GM19467 (cell line): Measurements from ENCODE around the gene KIF26A.

Source experiments
- ATAC-seq: cut with Tn5 transposase; IDR thresholded peaks from one replicate; pipeline ENCODE4 v1.9.1; 2021; ENCODE audit warnings: mild to moderate bottlenecking, moderate library complexity; ENCODE audit not compliant: unreplicated experiment

Gene KIF26A

DNA sequence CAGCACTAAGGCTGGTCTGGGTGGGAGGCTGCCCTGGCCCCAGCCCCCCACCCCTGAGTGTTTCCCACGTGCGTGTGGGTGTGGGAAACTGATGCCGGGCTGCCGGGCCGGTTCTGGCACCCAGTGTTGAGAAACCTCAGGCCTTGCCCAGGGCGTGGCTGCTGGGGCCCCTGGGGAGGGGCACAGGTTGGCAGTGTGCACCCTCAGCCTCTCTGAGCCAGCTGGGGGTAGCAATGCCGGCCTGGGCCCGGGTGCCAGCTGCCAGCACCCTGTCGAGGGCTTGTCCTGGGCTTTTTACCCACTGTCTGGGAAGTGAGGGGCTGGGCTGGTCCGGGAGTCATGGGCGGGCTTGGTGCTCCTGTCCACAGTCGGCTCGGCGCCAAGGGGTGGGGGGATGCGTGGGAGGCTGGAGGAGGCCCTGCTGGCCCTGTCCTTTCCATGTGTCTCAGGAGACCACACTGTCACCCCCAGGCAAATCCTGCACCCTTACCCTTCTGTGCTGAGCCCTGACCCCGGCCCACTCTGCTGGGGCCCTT lies 37.2 kb upstream of the KIF26A start:
- no peak for ATAC-seq

DNA sequence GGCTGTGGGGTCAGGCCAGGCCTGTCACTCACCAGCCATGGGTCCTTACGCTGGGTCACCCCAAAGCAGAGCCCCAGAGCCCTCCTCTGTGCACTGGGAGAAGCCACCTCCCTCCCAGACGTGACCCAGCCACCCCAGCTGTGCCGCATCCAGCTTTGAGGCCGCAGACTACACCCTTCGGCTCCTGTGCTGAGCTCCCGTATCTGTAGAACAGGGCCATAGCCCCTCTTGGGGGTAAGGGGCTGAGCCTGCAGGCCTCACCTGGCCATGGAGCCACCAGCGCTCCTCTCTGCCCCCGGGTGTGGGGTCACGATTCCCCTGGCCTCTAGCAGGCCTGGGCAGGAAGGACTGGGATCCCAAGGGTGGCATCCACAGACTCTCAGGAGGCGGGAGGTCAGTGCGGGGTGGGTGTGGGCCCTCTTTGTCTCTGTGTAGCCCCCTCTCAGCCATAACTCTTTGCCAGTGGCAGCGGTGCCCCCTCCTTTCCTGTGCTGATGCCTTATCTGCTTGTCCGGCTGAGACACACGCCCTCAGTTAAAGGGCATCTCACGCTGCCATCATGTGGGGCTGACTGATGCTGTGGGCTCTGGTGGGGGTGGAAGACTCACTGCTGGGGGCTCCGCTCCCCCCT lies 36.6 kb upstream of the KIF26A start:
- ATAC-seq, result no peak

GRCh38 chr14:104102282-104102914 lies 36.0 kb upstream of the KIF26A start:
- ATAC-seq, result no peak

GRCh38 chr14:104103061-104103445 lies 35.3 kb upstream of the KIF26A start:
- no peak for ATAC-seq

- ATAC-seq, result no peak
These were observed 34.8 kb upstream of the KIF26A start for GRCh38 chr14:104103446-104104075.

DNA sequence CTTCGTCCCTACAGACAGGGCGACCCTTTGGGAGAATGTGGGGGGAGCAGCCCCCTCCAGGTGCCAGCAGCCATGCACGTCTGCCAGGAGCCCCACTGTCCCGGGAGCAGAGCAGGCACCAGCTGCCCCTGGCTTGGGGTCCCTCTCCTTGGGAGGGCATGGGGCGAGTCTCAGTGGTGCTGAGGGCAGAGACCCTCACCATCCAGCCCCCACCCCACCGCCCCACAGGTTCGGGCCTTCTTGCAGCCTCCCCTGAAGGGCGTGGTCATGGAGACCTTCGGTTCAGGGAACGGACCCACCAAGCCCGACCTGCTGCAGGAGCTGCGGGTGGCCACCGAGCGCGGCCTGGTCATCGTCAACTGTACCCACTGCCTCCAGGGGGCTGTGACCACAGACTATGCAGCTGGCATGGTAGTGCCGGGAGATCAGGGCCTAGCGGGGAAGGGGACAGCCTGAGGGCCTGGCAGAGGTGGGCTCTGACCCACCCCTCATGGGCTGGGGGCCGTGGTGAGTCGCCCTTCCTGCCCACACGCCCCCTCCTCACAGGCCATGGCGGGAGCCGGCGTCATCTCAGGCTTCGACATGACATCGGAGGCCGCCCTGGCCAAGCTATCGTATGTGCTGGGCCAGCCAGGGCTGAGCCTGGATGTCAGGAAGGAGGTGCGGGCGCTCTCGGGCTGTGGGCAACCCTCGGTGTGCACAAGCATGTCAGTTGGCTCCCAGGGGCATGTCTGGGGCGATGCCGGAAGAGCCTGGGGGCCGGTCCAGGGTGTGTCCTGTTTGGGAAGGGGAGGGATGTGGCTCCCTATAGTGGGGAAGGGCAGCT lies 34.1 kb upstream of the KIF26A start:
- no peak for ATAC-seq

GRCh38 chr14:104105071-104105821 lies 33.1 kb upstream of the KIF26A start:
- no peak for ATAC-seq

GRCh38 chr14:104105822-104106470 lies 32.4 kb upstream of the KIF26A start:
- ATAC-seq, result no peak

DNA sequence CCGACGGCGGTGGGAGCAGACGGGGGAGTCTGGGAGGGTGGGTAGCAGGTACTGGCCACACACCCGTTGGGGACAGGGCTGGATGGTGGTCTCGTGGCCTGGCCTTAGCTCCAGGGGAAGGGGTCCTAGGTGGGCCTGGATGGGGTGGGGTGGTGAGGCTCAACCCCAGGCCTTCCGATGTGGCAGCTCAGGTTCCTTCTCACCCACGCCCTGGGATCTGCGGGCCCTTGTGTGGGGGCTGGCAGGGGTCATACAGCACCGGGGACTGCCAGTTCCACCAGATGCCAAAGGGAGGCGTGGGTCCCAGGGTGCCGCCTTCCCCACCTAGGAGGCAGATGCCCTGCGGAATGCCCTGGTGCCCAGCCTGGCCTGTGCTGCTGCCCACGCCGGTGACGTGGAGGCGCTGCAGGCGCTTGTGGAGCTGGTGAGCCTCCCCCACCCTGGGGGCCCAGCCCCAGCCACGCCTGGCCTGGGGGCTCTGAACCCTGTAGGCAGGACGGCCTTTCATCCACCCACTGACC lies 31.9 kb upstream of the KIF26A start:
- no peak for ATAC-seq

- ATAC-seq, result no peak
These were observed 31.2 kb upstream of the KIF26A start for GRCh38 chr14:104107101-104107581.

DNA sequence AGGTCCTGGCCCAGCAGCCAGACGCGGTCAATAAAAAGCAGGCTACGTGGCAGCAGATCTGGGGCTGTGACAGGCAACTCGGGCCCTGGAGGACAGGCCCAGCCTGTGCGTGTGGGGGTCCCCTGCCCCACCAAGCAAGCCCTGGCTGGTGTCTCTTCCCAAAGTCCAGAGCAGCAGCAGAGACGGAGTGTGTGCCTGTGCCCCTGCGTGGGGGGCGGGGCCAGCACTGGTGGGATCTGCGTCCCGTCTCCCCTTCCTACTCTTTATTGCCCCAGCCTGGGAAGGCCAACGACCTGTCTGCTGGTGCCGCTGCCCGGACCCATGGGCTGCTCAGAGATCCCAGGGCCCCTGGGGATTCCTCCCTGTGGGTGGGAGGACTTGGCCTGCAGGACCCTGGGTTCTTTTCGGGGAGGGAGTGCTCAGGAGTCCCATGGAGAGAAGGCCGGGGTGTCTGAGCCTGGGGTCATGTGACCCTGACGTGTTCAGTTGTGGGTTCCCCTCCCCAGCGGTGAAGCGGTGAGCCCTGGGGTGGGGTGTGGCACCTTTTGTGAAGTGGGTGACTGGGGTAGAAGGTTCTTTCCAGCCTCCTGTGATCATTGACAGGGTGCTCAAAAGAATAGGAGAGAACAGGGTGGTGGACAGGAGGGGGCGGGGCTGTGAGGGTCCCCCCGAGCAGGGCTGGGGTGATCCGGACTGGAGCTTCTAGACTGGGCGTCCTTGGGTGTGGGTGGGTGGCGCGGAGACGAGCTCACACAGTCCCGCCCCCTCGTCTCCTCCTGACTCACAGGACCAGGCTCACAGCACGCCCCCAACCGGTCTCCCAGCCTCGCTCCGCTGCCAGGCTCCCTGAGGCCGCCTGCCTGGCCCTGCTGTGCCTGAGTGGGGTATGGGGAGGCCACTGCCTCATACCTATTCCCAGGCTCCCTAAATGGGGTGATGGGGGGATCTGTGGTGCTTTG lies 30.5 kb upstream of the KIF26A start:
- no peak for ATAC-seq

DNA sequence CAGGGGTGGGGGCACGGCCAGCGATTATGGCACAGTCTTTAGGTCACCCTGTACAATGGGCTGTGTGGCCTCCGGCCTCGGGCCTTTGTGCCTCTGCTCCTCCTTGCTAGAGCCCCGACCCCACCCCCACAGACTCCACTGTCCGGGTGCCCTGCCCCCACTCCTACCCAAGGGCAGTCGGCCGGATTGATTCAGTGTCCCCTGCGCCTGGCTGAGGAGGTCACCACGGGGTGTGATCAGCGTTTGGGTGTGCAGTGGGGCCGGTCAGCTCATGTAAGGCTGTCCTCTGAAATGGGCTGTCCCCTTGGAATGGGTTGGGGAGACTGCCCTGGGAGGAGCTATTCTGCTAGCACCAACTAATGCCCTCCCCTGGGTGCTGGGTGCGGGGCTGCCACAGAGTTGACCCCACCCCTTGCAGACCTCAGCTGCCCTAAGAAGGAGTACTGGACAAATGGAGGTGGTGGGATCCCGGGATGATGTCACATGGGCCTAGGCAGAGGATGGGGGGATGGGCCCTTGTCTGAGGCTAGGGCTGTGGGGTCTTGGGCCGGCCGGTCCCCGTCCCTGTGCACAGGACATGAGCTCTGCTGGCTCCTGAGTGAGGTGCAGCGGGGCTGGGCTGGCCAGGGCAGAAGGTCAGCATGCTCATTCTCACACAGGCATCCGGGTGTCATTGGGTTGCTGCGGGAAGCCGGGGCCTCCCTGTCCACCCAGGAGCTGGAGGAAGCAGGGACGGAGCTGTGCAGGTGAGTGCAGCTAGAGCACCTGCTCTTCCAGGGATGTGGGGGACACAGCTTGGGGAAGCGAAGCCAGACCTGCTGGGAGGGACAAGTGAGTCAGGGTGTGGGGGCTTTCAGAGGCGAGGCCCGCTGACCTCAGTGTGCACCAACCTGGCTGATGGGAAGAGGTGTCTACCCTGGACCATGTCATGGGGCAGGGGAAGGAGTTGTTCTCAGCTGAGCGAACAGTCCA lies 29.5 kb upstream of the KIF26A start:
- ATAC-seq, result no peak

DNA sequence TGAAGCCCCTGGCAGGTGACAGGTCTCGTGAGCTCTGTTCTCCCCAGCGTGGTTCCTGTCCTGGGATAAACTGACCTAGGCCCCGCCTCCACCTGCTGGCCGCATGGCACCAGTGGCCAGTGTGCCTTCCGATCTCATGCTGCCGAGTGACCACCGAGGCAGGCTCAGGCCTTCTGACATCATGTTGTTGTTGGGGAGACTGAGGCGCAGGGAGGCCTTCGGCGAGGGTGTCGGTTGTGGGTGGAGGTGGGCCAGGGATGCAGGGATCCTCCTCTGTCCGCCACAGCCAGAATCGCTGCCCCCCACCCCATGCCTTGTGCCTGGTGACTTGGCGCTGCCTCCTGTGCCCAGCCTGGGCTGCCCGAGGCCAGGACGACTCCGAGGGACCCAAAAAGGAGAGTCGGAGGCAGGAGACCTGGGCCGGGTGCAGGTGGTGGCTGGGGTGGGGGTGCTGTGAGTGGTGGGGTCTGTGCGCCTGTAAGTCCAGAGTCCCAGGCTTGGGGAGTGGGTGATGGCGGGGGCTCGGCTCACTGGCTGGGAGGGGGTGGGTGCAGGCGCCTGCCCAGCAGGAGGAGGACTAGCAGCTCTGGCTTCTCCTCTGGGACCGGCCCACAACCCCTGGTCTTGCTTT lies 28.5 kb upstream of the KIF26A start:
- no peak for ATAC-seq

- ATAC-seq, result no peak
These were observed 27.7 kb upstream of the KIF26A start for GRCh38 chr14:104110491-104111209.

GRCh38 chr14:104111301-104112112 lies 26.9 kb upstream of the KIF26A start:
- ATAC-seq, result no peak
